MM.1S (cell line): ENCODE measurements around the gene OR56A1.

Source experiments
- EZH2 ChIP-seq: fragments of 300-600 bp; sonication (generic); optimal IDR thresholded peaks from 2 replicates; pipeline ENCODE3; 2017; ENCODE audit warnings: low read depth, mild to moderate bottlenecking, antibody characterized with exemption, low read length, mixed read lengths
- EZH2phosphoT487 ChIP-seq: fragments of 300-600 bp; sonication (generic); IDR thresholded peaks from 2 replicates; pipeline ENCODE4 v1.6.1; 2018; ENCODE audit warnings: antibody characterized with exemption, low read length
- TF ChIP-seq, protein P1 (sequence below): fragments of 300-600 bp; sonication (generic); IDR thresholded peaks from 2 replicates; pipeline ENCODE4 v1.5.1; 2016; ENCODE audit warnings: antibody characterized with exemption, low read length, mixed read lengths

DNA sequence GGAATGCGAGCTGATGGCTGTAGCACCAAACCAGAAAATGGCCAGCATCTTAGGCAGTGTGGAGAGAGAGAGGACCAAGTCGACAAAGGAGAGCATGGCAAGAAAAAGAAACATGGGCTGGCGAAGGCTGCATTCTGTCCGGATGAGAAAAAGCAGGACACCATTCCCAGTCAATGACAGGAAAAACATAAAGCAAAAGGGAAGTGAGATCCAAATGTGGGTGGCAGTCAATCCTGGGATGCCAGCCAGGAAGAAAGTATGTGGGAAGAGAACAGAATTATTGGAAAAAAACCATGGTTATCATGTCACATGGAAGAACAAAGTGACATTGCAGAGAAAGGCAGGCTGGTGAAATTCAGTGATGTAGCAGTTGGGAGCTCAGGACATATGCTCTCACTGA is 36.9 kb upstream of the OR56A1 start:
- TF ChIP-seq, protein P1, sequence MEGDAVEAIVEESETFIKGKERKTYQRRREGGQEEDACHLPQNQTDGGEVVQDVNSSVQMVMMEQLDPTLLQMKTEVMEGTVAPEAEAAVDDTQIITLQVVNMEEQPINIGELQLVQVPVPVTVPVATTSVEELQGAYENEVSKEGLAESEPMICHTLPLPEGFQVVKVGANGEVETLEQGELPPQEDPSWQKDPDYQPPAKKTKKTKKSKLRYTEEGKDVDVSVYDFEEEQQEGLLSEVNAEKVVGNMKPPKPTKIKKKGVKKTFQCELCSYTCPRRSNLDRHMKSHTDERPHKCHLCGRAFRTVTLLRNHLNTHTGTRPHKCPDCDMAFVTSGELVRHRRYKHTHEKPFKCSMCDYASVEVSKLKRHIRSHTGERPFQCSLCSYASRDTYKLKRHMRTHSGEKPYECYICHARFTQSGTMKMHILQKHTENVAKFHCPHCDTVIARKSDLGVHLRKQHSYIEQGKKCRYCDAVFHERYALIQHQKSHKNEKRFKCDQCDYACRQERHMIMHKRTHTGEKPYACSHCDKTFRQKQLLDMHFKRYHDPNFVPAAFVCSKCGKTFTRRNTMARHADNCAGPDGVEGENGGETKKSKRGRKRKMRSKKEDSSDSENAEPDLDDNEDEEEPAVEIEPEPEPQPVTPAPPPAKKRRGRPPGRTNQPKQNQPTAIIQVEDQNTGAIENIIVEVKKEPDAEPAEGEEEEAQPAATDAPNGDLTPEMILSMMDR, result no peak
- TF ChIP-seq EZH2phosphoT487 (no peak), EZH2 (no peak)
